ENCODE measurements around the gene CA6.

Gene CA6

GRCh38 chr1:9010781-9011323 lies 65.2 kb downstream of the CA6 start:
- H3K4me3 ChIP-seq (ENCODE audit: low read depth, low read length): no peak overlapping the region
- no peaks in the 10 kb centered on the region for H3K9me3 ChIP-seq
- TF ChIP-seq CTCF (IDR thresholded peaks at IDR 0.05; ENCODE audit: low read depth, low read length): no peak
- no peaks in the 10 kb centered on the region for H3K36me3 ChIP-seq
- H3K4me1 ChIP-seq: no peaks in the 10 kb centered on the region
- no peak for DNase-seq
- no peaks in the 10 kb centered on the region for H3K27me3 ChIP-seq

GRCh38 chr1:9013819-9014218 lies 68.2 kb downstream of the CA6 start:
- DNase-seq: no peak
- Histone ChIP-seq H3K9me3 (no peaks in the 10 kb centered on the region), H3K27me3 (no peaks in the 10 kb centered on the region), H3K36me3 (no peaks in the 10 kb centered on the region), H3K4me3 (ENCODE audit: low read depth, low read length) (no peak overlapping the region), H3K4me1 (no peaks in the 10 kb centered on the region)
- no peak for TF ChIP-seq CTCF (IDR thresholded peaks at IDR 0.05; ENCODE audit: low read depth, low read length)

- Histone ChIP-seq H3K4me3 (ENCODE audit: low read depth, low read length) (no peak overlapping the region), H3K27me3 (no peaks in the 10 kb centered on the region), H3K36me3 (no peaks in the 10 kb centered on the region), H3K9me3 (no peaks in the 10 kb centered on the region), H3K4me1 (no peaks in the 10 kb centered on the region)
- no peak for DNase-seq
- no peak for TF ChIP-seq CTCF (IDR thresholded peaks at IDR 0.05; ENCODE audit: low read depth, low read length)
Measured at GRCh38 chr1:9014475-9015375, 69.1 kb downstream of the CA6 start.

GRCh38 chr1:9016455-9016854 lies 70.8 kb downstream of the CA6 start:
- TF ChIP-seq CTCF (IDR thresholded peaks at IDR 0.05; ENCODE audit: low read depth, low read length): no peak
- Histone ChIP-seq H3K36me3 (no peaks in the 10 kb centered on the region), H3K4me3 (ENCODE audit: low read depth, low read length) (no peak overlapping the region), H3K4me1 (no peaks in the 10 kb centered on the region), H3K27me3 (no peaks in the 10 kb centered on the region), H3K9me3 (no peaks in the 10 kb centered on the region)
- no peak for DNase-seq

- TF ChIP-seq CTCF (IDR thresholded peaks at IDR 0.05; ENCODE audit: low read depth, low read length): no peak
Measured at GRCh38 chr1:9018333-9018732, 72.7 kb downstream of the CA6 start.

GRCh38 chr1:9019896-9020295 lies 74.2 kb downstream of the CA6 start:
- H3K4me3 ChIP-seq (ENCODE audit: low read depth, low read length): no peak overlapping the region
- H3K27me3 ChIP-seq: no peaks in the 10 kb centered on the region
- H3K9me3 ChIP-seq: no peaks in the 10 kb centered on the region
- no peak for TF ChIP-seq CTCF (IDR thresholded peaks at IDR 0.05; ENCODE audit: low read depth, low read length)
- no peak for DNase-seq
- H3K4me1 ChIP-seq: no peaks in the 10 kb centered on the region
- H3K36me3 ChIP-seq: no peaks in the 10 kb centered on the region

More at GRCh38 chr1:9018333-9018732, 72.7 kb downstream of the CA6 start:
- Histone ChIP-seq H3K4me1 (no peaks in the 10 kb centered on the region), H3K27me3 (no peaks in the 10 kb centered on the region), H3K4me3 (ENCODE audit: low read depth, low read length) (no peak overlapping the region), H3K9me3 (no peaks in the 10 kb centered on the region), H3K36me3 (no peaks in the 10 kb centered on the region)
- DNase-seq: no peak
